K562 (cell line): ENCODE measurements around the gene ASCC2. TPM values are rescaled to one million over a fixed set of nuclear protein-coding genes. Genes with fewer than 3 reads are reported as not detected.

ENCODE experiments used
- BRD4 ChIP-seq: fragments of 200-600 bp; sonication (generic); IDR thresholded peaks from 2 replicates; pipeline ENCODE4 v1.6.1; 2017; ENCODE audit warnings: inconsistent platforms
- DPF2 ChIP-seq: fragments of 450-650 bp; IDR thresholded peaks from 2 replicates; pipeline ENCODE4 v1.6.1; 2016
- ESRRA ChIP-seq: fragments of 450-650 bp; IDR thresholded peaks from 2 replicates; pipeline ENCODE4 v1.6.1; 2014; ENCODE audit warnings: low read depth, mild to moderate bottlenecking, moderate library complexity, borderline replicate concordance
- FOXK2 ChIP-seq, 2 experiments: fragments of 450-650 bp; IDR thresholded peaks in 1 of 2; conservative IDR thresholded peaks in 1 of 2; 2 replicates each; pipeline ENCODE4 v1.6.1; 2016; ENCODE audit warnings: low read depth in 2 of 2, mild to moderate bottlenecking in 1 of 2
- HDAC1 ChIP-seq, 2 experiments: fragments of 450-650 bp; IDR thresholded peaks; 2 replicates each; pipeline ENCODE4 v1.6.1; 2016 to 2017; ENCODE audit warnings: inconsistent platforms in 1 of 2, mild to moderate bottlenecking in 1 of 2, moderate library complexity in 1 of 2
- HOMEZ ChIP-seq: fragments of 250-450 bp; sonication (Bioruptor Pico); IDR thresholded peaks from 2 replicates; pipeline ENCODE4 v1.4.0; 2020; ENCODE audit warnings: mild to moderate bottlenecking, moderate library complexity
- NBN ChIP-seq: fragments of 450-650 bp; IDR thresholded peaks from 2 replicates; pipeline ENCODE4 v1.6.1; 2016; ENCODE audit warnings: low read depth, mild to moderate bottlenecking
- NR2C1 ChIP-seq, 2 experiments: fragments of 450-650 bp; IDR thresholded peaks; 2 replicates each; pipeline ENCODE4 v1.6.1; 2017; ENCODE audit warnings: mild to moderate bottlenecking in 2 of 2, antibody characterized with exemption in 1 of 2, inconsistent platforms in 1 of 2, missing compliant biosample characterization in 1 of 2, missing genetic modification characterization in 1 of 2
- NR3C1 ChIP-seq: sonication (generic); formaldehyde crosslinking; IDR thresholded peaks from 2 replicates; pipeline ENCODE4 v1.8.1; 2022; ENCODE audit warnings: missing genetic modification reagents
- PHB2 ChIP-seq: fragments of 450-650 bp; IDR thresholded peaks from 2 replicates; pipeline ENCODE4 v1.6.1; 2017; ENCODE audit warnings: low read depth
- PML ChIP-seq: IDR thresholded peaks from 2 replicates; pipeline ENCODE4 v1.6.1; 2012; ENCODE audit warnings: low read length, inconsistent platforms
- PTTG1 ChIP-seq: fragments of 450-650 bp; IDR thresholded peaks from 2 replicates; pipeline ENCODE4 v1.6.1; 2016; ENCODE audit warnings: low read depth, mild to moderate bottlenecking, missing genetic modification characterization, missing compliant biosample characterization
- RBM22 ChIP-seq: fragments of 200-400 bp; formaldehyde crosslinking; IDR thresholded peaks from 2 replicates; pipeline ENCODE4 v1.6.1; 2018; ENCODE audit warnings: low read length, low read depth; ENCODE audit not compliant: poor library complexity, severe bottlenecking
- RNF2 ChIP-seq: sonication (generic); IDR thresholded peaks from 2 replicates; pipeline ENCODE4 v1.6.1; 2016
- SIX5 ChIP-seq, 2 experiments: IDR thresholded peaks; 2 replicates each; pipeline ENCODE4 v1.6.1; 2011; ENCODE audit warnings: low read length in 2 of 2, borderline replicate concordance in 1 of 2, low read depth in 1 of 2, mild to moderate bottlenecking in 1 of 2, moderate library complexity in 1 of 2; ENCODE audit not compliant: insufficient read depth in 1 of 2
- TBP ChIP-seq: optimal IDR thresholded peaks from 2 replicates; pipeline ENCODE3; 2011; ENCODE audit warnings: low read depth, low read length, improper control_type of control experiment
- ZNF143 ChIP-seq: sonication (generic); formaldehyde crosslinking; IDR thresholded peaks from 2 replicates; pipeline ENCODE4 v1.9.0; 2022; ENCODE audit warnings: mild to moderate bottlenecking, missing genetic modification reagents
- ZNF507 ChIP-seq: conservative IDR thresholded peaks from 2 replicates; pipeline ENCODE4 v1.6.1; 2017; ENCODE audit warnings: missing genetic modification characterization, missing compliant biosample characterization
- ZNF75A ChIP-seq: fragments of 450-650 bp; formaldehyde crosslinking; IDR thresholded peaks from 2 replicates; pipeline ENCODE4 v1.4.0; 2020; ENCODE audit warnings: mild to moderate bottlenecking
- polyA plus RNA-seq, 8 experiments: library from polyadenylated mRNA; depleted of rRNA in 4 of 8; stranded (reverse) in 5 of 8; unstranded in 3 of 8; fragments of >200 nt; fragmentation: Nextera tagmentation in 2 of 8; fragmentation: Illumina TruSeq in 1 of 8; extraction: Ambion mirVana in 2 of 8; extraction: Trizol in 1 of 8; gene quantifications; 2 replicates each; pipeline versions ENCODE4 v1.2.1 to v1.2.3, GENCODE V29; 2011 to 2014; ENCODE audit warnings: inconsistent platforms in 1 of 8, missing spikeins in 1 of 8
- total RNA-seq, 7 experiments: library from RNA; depleted of rRNA in 6 of 7; stranded (reverse); fragments of >200 nt in 6 of 7; fragmentation: Illumina TruSeq in 2 of 7; extraction: Trizol in 2 of 7; gene quantifications; 2 replicates each; pipeline versions ENCODE4 v1.2.1 to v1.2.3, GENCODE V29; 2011 to 2021; ENCODE audit warnings: low replicate concordance in 1 of 7
- TF ChIP-seq, protein P1 (sequence below): fragments of 450-650 bp; IDR thresholded peaks from 2 replicates; pipeline ENCODE4 v1.6.1; 2016; ENCODE audit warnings: borderline replicate concordance
- TF ChIP-seq, protein P2 (sequence below): fragments of 250-450 bp; sonication (Bioruptor Pico); IDR thresholded peaks from 2 replicates; pipeline ENCODE4 v1.5.0; 2021; ENCODE audit warnings: mild to moderate bottlenecking, moderate library complexity

Gene ASCC2
- total and polyA plus RNA-seq, 9 of the 15 experiments (the other 6 are each of a cell fraction or from before 2014, with no cell fraction given) = 4.0 to 46.7 (median 26.8) TPM

GRCh38 chr22:29767171-29768051 lies 70.7 kb downstream of the ASCC2 start, which contains the start of gene UQCR10 (continued):
- peak; percentile 9 to 58; a peak in 2 of 4 replicates for TF ChIP-seq FOXK2 (conservative IDR thresholded peaks at IDR 0.05 in 1 of 2, IDR thresholded peaks at IDR 0.05 in 1 of 2; ENCODE audit: low read depth in 2 of 2)
- TF ChIP-seq DPF2 = no peak
- TF ChIP-seq PTTG1 = no peak
- peak; percentile 62; the same call in 1 of the 2 replicates for TF ChIP-seq PML
- no peak for TF ChIP-seq RBM22
- 0 out of 4 replicates have a peak, but pooled peaks of 1 of the 2 experiments have one; percentile 6 for TF ChIP-seq SIX5 (IDR thresholded peaks at IDR 0.05; ENCODE audit: borderline replicate concordance in 1 of 2, insufficient read depth in 1 of 2, low read depth in 1 of 2, low read length in 2 of 2)
- peak in 1 of 2 experiments; percentile 57; a peak in 1 of 4 replicates for TF ChIP-seq HDAC1 (IDR thresholded peaks at IDR 0.05)
- no peak for TF ChIP-seq HOMEZ (CRISPR knock-in tag)
- no peak for TF ChIP-seq RNF2
- TF ChIP-seq NR3C1 (CRISPR knock-in tag) = no peak
- no peak for TF ChIP-seq ZNF75A (CRISPR knock-in tag)
- peak; percentile 88 for TF ChIP-seq ESRRA
- no peak for TF ChIP-seq NBN
- no peak for TF ChIP-seq PHB2
- TF ChIP-seq, protein P1, sequence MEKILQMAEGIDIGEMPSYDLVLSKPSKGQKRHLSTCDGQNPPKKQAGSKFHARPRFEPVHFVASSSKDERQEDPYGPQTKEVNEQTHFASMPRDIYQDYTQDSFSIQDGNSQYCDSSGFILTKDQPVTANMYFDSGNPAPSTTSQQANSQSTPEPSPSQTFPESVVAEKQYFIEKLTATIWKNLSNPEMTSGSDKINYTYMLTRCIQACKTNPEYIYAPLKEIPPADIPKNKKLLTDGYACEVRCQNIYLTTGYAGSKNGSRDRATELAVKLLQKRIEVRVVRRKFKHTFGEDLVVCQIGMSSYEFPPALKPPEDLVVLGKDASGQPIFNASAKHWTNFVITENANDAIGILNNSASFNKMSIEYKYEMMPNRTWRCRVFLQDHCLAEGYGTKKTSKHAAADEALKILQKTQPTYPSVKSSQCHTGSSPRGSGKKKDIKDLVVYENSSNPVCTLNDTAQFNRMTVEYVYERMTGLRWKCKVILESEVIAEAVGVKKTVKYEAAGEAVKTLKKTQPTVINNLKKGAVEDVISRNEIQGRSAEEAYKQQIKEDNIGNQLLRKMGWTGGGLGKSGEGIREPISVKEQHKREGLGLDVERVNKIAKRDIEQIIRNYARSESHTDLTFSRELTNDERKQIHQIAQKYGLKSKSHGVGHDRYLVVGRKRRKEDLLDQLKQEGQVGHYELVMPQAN = no peak
- peak; percentile 74; the same call in 1 of the 2 replicates for TF ChIP-seq BRD4
- TF ChIP-seq NR2C1 (IDR thresholded peaks at IDR 0.05) = peak; percentile 92
- peak; percentile 94 for TF ChIP-seq NR2C1 (tag; IDR thresholded peaks at IDR 0.05)
- peak; percentile 85 for TF ChIP-seq TBP
- no peak for TF ChIP-seq ZNF507 (tag)
- TF ChIP-seq ZNF143 = peak; percentile 88
- TF ChIP-seq, protein P2, sequence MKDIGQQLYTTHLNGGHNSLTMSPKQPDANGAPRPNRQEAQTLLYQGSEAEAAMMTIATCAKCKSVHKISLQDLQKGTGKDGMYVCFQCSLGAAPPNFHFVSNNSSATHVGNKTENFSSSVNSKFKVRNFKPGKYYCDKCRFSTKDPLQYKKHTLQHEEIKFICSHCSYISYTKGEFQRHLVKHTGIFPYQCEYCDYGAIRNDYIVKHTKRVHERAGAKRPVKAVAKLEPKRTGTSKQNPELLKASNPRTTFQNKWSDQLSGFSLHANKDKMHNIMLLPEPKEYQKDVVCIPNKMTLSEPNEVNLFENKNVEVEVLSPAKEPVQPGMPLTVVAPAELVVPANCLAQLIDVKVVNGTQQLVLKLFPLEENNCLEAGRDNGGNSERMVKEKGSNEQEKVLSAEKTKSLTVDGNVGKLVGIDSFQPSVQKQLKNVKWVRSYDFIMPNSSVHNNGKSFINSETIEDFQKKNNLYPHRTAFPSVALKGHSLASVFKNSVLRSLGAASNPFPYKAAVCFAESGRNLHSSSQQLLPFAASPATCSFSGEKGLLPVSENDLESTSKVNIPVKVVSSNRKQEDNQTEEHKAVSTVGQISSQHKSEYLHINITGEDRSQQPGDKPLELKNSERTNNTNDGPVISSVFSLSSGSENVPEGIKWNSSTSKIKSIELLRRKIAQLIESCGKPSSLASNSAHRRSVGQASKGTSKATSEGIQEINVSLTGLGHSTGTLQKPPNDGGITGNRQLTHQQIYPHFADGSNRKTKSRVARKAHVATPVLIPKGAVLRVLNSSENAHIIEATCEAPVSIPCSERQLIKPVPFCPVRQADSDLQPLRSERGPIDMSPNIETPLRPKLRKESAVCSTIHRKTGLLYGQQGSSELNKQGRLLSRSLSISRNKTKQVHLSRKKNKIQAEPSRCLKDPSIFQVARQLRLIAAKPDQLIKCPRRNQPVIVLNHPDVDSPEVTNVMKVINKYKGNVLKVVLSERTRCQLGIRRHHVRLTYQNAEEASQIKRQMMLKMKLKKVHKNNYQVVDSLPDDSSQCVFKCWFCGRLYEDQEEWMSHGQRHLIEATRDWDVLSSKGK (CRISPR knock-in tag) = no peak
